Stomach (tissue), 9 donors: ENCODE measurements around the gene MPP3. TPM values are rescaled to one million over a fixed set of nuclear protein-coding genes. Genes with fewer than 3 reads are reported as not detected.

ENCODE experiments used
- DNase-seq, 2 donors: peaks; one replicate each; pipeline versions ENCODE4 v3.0.0 to v3.0.0-alpha.2; 2013 to 2019
- H3K27ac ChIP-seq, 5 donors: fragments of 200-600 bp in 4 of 5; sonication (generic) in 4 of 5; one replicate each; pipeline ENCODE4 v1.5.1; 2013 to 2019; ENCODE audit warnings: mild to moderate bottlenecking in 1 of 5, moderate library complexity in 1 of 5
- H3K27me3 ChIP-seq, 3 donors: fragments of 200-600 bp; sonication (generic); one replicate each; pipeline ENCODE4 v1.5.1; 2017 to 2019; ENCODE audit warnings: mixed run types in 1 of 3
- H3K36me3 ChIP-seq, 4 donors: fragments of 200-600 bp; sonication (generic); 1 replicate in 3 of 4; 2 replicates in 1 of 4; pipeline ENCODE4 v1.5.1; 2016 to 2019
- H3K4me1 ChIP-seq, 4 donors: fragments of 200-600 bp; sonication (generic); one replicate each; pipeline ENCODE4 v1.5.1; 2016 to 2019
- H3K4me3 ChIP-seq, 4 donors: fragments of 200-600 bp; sonication (generic) in 3 of 4; one replicate each; pipeline ENCODE4 v1.5.1; 2016 to 2019; ENCODE audit warnings: mild to moderate bottlenecking in 1 of 4
- H3K9me3 ChIP-seq, 4 donors: fragments of 200-600 bp; sonication (generic); one replicate each; pipeline ENCODE4 v1.5.1; 2016 to 2019
- EP300 ChIP-seq: sonication (generic); formaldehyde crosslinking; IDR thresholded peaks from one replicate; pipeline ENCODE4 v1.6.1; 2017; ENCODE audit warnings: antibody characterized with exemption
- POLR2A ChIP-seq, 4 donors: fragments of 450-650 bp; IDR thresholded peaks; one replicate each; pipeline ENCODE4 v1.6.1; 2016; ENCODE audit warnings: antibody characterized with exemption in 4 of 4, control low read depth in 2 of 4, mild to moderate bottlenecking in 1 of 4, moderate library complexity in 1 of 4
- POLR2AphosphoS5 ChIP-seq, 3 donors: sonication (generic); formaldehyde crosslinking; IDR thresholded peaks; one replicate each; pipeline ENCODE4 v1.6.1; 2016; ENCODE audit warnings: antibody characterized with exemption in 3 of 3
- WGBS, 5 donors: extraction: QIAGEN DNeasy Blood & Tissue Kit in 3 of 5; methylation state at CpG; one replicate each; pipeline versions ENCODE4 v1.1.5 to v1.1.7; 2013 to 2018; 5-methylcytosine and 5-hydroxymethylcytosine counted together
- intact Hi-C: fragments of 100-400 bp; cut with DNase I; formaldehyde crosslinking; loops from one replicate; pipeline ENCODE4 v1.15.1; 2023; ENCODE audit warnings: low total_unique reads
- polyA plus RNA-seq, 3 donors: library from polyadenylated mRNA; stranded (reverse); fragments of 200-250 nt; gene quantifications; one replicate each; pipeline ENCODE4 v1.2.3, GENCODE V29; 2013
- total RNA-seq, 5 donors: library from RNA; depleted of rRNA; stranded (reverse); fragments of >200 nt; gene quantifications; one replicate each; pipeline versions ENCODE4 v1.1.0 to v1.2.3, GENCODE V29; 2014 to 2016
- TF ChIP-seq, protein P1 (sequence below), 7 experiments: fragments of 450-650 bp in 4 of 7; fragments of 200-600 bp in 3 of 7; sonication (generic) in 3 of 7; IDR thresholded peaks; one replicate each; pipeline ENCODE4 v1.5.1; 2016 to 2019; ENCODE audit warnings: antibody characterized with exemption in 7 of 7, control low read depth in 2 of 7, mild to moderate bottlenecking in 1 of 7
- donor health status: healthy with polysubstance abuse.
- donor health status: Bipolar disorder and iron deficiency.
- donor health status: healthy.

The MPP3 gene
- total and polyA plus RNA-seq, 8 donors: 0.31 to 22.8 (median 10.6) TPM

DNA sequence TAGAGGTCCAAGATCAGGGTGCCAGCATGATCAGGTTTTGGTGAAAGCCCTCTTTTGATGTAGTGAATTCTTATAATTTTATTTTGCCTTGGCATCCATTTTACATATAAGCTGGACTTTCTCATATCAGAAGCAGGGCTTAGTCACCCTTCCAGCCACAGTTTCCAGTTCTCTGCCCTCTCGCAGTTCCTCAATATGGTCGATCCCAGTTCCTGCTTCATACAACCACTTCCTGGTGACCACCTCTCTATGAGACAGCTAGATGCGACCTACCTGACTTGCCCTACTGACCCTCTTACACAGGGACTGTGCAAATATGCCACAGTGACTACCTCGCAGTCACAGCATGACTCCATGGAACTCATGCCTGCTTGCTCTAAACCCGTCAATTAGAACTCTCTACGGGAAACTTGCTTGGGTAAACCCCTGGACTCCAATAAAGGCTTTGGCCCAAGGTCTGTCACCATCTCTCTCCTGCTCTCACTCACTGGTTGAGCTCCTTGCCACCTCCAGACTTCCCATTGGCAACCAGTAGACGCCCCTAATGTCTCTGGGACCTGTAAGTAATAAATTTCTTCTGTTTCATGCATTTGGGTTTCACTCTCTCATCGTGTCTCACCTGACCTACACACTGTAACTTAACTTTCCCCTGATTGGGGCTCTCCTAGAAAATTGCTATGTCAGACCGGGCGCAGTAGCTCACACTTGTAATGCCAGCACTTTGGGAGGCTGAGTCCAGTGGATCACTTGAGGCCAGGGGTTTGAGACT, 35.5 kb upstream of the MPP3 start:
- DNase-seq: no peak
- no peaks in the 10 kb centered on the region for H3K9me3 ChIP-seq
- H3K36me3 ChIP-seq: no peaks in the 10 kb centered on the region
- peaks cover 0 to 3% (median 0%) of the 10 kb centered on the region in 4 donors for H3K4me1 ChIP-seq
- H3K4me3 ChIP-seq: no peak overlapping the region
- TF ChIP-seq EP300 (no peak), POLR2A (IDR thresholded peaks at IDR 0.05) (no peak), POLR2AphosphoS5 (IDR thresholded peaks at IDR 0.05) (no peak)
- TF ChIP-seq, protein P1, sequence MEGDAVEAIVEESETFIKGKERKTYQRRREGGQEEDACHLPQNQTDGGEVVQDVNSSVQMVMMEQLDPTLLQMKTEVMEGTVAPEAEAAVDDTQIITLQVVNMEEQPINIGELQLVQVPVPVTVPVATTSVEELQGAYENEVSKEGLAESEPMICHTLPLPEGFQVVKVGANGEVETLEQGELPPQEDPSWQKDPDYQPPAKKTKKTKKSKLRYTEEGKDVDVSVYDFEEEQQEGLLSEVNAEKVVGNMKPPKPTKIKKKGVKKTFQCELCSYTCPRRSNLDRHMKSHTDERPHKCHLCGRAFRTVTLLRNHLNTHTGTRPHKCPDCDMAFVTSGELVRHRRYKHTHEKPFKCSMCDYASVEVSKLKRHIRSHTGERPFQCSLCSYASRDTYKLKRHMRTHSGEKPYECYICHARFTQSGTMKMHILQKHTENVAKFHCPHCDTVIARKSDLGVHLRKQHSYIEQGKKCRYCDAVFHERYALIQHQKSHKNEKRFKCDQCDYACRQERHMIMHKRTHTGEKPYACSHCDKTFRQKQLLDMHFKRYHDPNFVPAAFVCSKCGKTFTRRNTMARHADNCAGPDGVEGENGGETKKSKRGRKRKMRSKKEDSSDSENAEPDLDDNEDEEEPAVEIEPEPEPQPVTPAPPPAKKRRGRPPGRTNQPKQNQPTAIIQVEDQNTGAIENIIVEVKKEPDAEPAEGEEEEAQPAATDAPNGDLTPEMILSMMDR (IDR thresholded peaks at IDR 0.05): no peak
- WGBS, 5 donors: 81 to 91% (median 88%) methylated on average over 10 of the region's 10 CpGs
- H3K27ac ChIP-seq: no peak overlapping the region
- intact Hi-C loops: no loop called here
- H3K27me3 ChIP-seq: peaks cover 0 to 8% (median 3%) of the 10 kb centered on the region in 3 donors

DNA sequence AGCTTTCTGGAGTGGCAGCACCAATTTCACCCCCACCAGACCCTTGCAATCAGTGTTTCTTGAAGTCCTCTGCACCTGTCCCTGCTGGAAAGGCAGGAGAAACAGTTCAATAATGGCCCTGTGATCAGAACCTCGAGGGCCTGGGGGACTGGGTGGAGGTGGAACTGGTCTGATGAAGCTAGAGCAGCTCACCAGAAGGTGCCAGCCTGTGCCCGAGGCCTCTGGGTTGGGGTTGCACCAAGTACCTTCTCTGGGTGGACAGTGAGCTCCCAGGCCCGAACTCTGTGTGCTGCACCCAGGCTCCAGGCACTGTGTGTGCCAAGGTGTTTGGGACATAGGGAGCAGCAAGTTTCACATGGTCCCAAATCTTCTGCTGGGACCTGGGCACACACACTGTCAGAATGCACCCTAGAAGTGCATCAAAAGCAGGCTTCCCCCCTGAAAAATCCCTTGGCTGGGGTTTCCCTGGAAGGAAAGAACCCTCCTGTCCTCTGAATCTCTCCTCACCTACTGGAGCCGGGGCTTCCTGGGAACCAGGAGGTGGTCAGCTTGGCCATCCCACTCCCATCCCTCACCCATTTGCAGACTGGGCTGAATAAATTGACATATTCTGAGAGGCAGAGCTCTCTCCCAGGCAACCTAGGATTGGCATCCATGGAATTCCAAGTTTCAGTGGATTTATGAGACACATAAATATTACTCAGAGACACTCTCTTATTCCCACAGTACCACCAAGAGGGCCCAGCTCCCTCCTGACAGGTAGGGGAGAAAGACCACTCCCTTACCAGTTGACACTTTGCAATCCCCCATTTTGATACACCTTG, 31.4 kb upstream of the MPP3 start:
- WGBS, 5 donors: 68 to 89% (median 80%) methylated on average over 1 to 4 of the region's 4 CpGs
- Histone ChIP-seq H3K36me3 (no peaks in the 10 kb centered on the region), H3K4me1 (no peaks in the 10 kb centered on the region), H3K9me3 (no peaks in the 10 kb centered on the region), H3K27ac (no peak overlapping the region), H3K4me3 (no peak overlapping the region), H3K27me3 (peaks cover 0 to 3% (median 0%) of the 10 kb centered on the region in 3 donors)
- TF ChIP-seq POLR2A (IDR thresholded peaks at IDR 0.05) (no peak), EP300 (no peak), POLR2AphosphoS5 (IDR thresholded peaks at IDR 0.05) (no peak)
- TF ChIP-seq, protein P1 (IDR thresholded peaks at IDR 0.05): no peak
- intact Hi-C loops: no loop called here
- no peak for DNase-seq

DNA sequence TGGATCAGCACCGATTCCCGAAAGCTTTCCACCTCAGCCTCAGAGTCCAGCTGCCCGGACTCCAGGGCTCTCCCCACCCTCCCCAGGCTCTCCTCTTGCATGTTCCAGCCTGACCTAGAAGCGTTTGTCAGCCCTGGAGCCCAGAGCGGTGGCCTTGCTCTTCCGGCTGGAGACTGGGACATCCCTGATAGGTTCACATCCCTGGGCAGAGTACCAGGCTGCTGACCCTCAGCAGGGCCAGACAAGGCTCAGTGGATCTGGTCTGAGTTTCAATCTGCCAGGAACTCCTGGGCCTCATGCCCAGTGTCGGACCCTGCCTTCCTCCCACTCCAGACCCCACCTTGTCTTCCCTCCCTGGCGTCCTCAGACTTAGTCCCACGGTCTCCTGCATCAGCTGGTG, 29.0 kb upstream of the MPP3 start:
- Histone ChIP-seq H3K27me3 (peaks cover 0 to 19% (median 0%) of the 10 kb centered on the region in 3 donors), H3K4me3 (no peak overlapping the region), H3K27ac (peak overlapping the region in 1 of 5 donors; percentile 24), H3K9me3 (peaks cover 0 to 6% (median 3%) of the 10 kb centered on the region in 4 donors), H3K4me1 (no peaks in the 10 kb centered on the region), H3K36me3 (no peaks in the 10 kb centered on the region)
- intact Hi-C loops: no loop called here
- 84 to 91% (median 87%) methylated on average over 5 to 9 of the region's 9 CpGs for WGBS, 5 donors
- DNase-seq: no peak
- no peak for TF ChIP-seq POLR2AphosphoS5 (IDR thresholded peaks at IDR 0.05)
- no peak for TF ChIP-seq POLR2A (IDR thresholded peaks at IDR 0.05)
- no peak for TF ChIP-seq EP300
- TF ChIP-seq, protein P1 (IDR thresholded peaks at IDR 0.05): no peak

DNA sequence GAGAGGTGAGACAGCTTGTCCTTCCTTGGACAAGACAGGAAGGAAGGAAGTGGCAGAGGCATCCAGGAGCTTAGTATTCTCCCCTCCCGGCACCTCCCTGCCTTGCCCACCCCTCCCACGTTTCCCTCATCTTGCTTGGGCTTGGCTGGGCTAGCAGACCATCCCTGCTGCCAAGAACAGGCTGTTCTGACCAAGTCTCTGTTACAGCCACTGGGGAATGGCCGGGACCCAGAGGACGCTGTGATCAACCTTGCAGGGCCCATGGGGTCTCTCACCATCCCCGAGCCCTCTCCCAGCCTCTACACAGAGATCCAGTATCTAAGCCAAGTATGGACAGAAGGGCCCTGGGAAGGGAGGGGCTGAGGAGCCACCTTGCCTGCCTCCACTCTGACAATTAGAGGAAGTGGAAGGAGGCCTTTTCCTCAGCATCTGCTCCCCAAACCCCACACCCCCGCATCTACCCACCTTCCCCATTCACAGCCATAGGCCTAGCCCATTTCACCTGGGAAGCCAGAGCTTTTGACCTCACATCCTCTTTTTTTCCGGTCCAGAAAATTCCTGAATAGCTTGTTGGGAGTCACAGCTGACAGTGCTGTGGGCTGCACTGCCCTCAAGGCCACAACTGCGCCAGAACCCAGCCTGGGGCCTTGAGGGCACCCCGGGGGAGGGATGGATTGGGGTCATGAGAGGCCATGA, 28.1 kb upstream of the MPP3 start:
- H3K36me3 ChIP-seq: no peaks in the 10 kb centered on the region
- intact Hi-C loops: no loop called here
- DNase-seq: no peak
- WGBS, 5 donors: 63 to 73% (median 70%) methylated on average over 9 of the region's 9 CpGs
- H3K27me3 ChIP-seq: peaks cover 0 to 27% (median 0%) of the 10 kb centered on the region in 3 donors
- TF ChIP-seq, protein P1 (IDR thresholded peaks at IDR 0.05): no peak
- TF ChIP-seq POLR2AphosphoS5 (IDR thresholded peaks at IDR 0.05) (no peak), EP300 (no peak), POLR2A (IDR thresholded peaks at IDR 0.05) (no peak)
- no peak overlapping the region for H3K4me3 ChIP-seq
- H3K27ac ChIP-seq: peak overlapping the region in 3 of 5 donors; percentile 4 to 24 (median 23)
- H3K9me3 ChIP-seq: peaks cover 0 to 9% (median 4%) of the 10 kb centered on the region in 4 donors
- H3K4me1 ChIP-seq: no peaks in the 10 kb centered on the region
